Germinal center (tissue), 1 donor: ENCODE results near the gene TEKT2.

Experiments used
- DNase-seq: peaks from one replicate; pipeline ENCODE4 v3.0.0; 2012; ENCODE audit warnings: mixed read lengths, low spot score

TEKT2 gene

GRCh38 chr1:36128905-36129206 is 45.0 kb downstream of the TEKT2 start:
- no peak for DNase-seq

GRCh38 chr1:36132029-36132428 is 48.1 kb downstream of the TEKT2 start:
- no peak for DNase-seq

- DNase-seq, result no peak
Measured at GRCh38 chr1:36133484-36133883, 49.6 kb downstream of the TEKT2 start.

GRCh38 chr1:36134031-36134430 is 50.1 kb downstream of the TEKT2 start:
- DNase-seq, result no peak

GRCh38 chr1:36134505-36135329 is 50.8 kb downstream of the TEKT2 start:
- DNase-seq, result peak; percentile 55

- no peak for DNase-seq
Measured at GRCh38 chr1:36135330-36135667, 51.4 kb downstream of the TEKT2 start.

GRCh38 chr1:36135796-36136195 is 51.9 kb downstream of the TEKT2 start:
- DNase-seq, result no peak

- DNase-seq, result no peak
Measured at GRCh38 chr1:36136535-36136934, 52.6 kb downstream of the TEKT2 start.

- no peak for DNase-seq
Measured at GRCh38 chr1:36137226-36137625, 53.3 kb downstream of the TEKT2 start.

GRCh38 chr1:36137776-36138175 is 53.9 kb downstream of the TEKT2 start:
- no peak for DNase-seq
